GM10248 (cell line): ENCODE data around the gene TMEM201.

Experiments used
- CTCF ChIA-PET: fragments of 300-600 bp; sonication (Branson Sonifier 250); formaldehyde crosslinking; extraction: SDS; loops from one replicate; lab custom pipeline; 2021; ENCODE audit warnings: antibody characterized with exemption; lab: Yijun Ruan, JAX
- POLR2A ChIA-PET: fragments of 350-650 bp; sonication (Branson Sonifier 250); formaldehyde crosslinking; extraction: SDS; loops from one replicate; lab custom pipeline; 2020; ENCODE audit warnings: antibody characterized with exemption; lab: Yijun Ruan, JAX
- DNase-seq: peaks from one replicate; pipeline ENCODE4 v3.0.0; 2012; ENCODE audit errors: extremely low spot score
- TF ChIP-seq, protein P1 (sequence below): IDR thresholded peaks from 2 replicates; pipeline ENCODE4 v1.5.1; 2012; ENCODE audit warnings: mild to moderate bottlenecking, low read depth; ENCODE audit errors: extremely low read depth, missing control alignments, control extremely low read depth

Gene TMEM201

GRCh38 chr1:9643351-9644256 lies 54.9 kb downstream of the TMEM201 start:
- ChIA-PET POLR2A (interaction anchor here (0.8 kb wide), 1 partner anchor 15 kb away, joined by 3 read pairs; no protein-coding TSS in a partner anchor), CTCF (interaction anchor here (0.9 to 5.2 kb wide), 7 partner anchors 9 to 28 kb away, joined by 3 to 30 read pairs (median 4); no protein-coding TSS in a partner anchor)
- TF ChIP-seq, protein P1, sequence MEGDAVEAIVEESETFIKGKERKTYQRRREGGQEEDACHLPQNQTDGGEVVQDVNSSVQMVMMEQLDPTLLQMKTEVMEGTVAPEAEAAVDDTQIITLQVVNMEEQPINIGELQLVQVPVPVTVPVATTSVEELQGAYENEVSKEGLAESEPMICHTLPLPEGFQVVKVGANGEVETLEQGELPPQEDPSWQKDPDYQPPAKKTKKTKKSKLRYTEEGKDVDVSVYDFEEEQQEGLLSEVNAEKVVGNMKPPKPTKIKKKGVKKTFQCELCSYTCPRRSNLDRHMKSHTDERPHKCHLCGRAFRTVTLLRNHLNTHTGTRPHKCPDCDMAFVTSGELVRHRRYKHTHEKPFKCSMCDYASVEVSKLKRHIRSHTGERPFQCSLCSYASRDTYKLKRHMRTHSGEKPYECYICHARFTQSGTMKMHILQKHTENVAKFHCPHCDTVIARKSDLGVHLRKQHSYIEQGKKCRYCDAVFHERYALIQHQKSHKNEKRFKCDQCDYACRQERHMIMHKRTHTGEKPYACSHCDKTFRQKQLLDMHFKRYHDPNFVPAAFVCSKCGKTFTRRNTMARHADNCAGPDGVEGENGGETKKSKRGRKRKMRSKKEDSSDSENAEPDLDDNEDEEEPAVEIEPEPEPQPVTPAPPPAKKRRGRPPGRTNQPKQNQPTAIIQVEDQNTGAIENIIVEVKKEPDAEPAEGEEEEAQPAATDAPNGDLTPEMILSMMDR = no peak
- DNase-seq = no peak

DNA sequence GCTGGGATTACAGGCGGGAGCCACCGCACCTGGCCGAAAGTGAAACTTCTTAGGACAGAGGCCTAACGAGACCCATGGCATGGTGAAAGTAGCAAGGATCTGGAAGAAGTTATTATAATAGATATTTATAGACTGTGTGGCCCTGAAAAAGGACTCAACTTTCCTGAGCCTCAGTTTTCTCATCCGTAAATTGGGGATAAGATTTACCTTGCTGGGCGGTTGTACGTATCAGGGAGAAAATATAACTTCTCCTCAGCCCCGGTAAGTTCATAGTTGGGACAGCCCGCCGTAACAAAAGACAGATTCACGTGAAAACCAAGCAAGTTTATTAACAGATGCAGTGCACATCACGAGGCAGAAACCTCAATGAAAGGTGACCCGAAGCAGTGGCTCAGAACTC lies 57.3 kb downstream of the TMEM201 start:
- no peak for DNase-seq
- POLR2A ChIA-PET = no interaction called here
- TF ChIP-seq, protein P1 = no peak
- CTCF ChIA-PET = interaction anchor here (0.8 to 5.2 kb wide), 3 partner anchors 8 to 15 kb away, joined by 3 to 23 read pairs (median 4); no protein-coding TSS in a partner anchor

DNA sequence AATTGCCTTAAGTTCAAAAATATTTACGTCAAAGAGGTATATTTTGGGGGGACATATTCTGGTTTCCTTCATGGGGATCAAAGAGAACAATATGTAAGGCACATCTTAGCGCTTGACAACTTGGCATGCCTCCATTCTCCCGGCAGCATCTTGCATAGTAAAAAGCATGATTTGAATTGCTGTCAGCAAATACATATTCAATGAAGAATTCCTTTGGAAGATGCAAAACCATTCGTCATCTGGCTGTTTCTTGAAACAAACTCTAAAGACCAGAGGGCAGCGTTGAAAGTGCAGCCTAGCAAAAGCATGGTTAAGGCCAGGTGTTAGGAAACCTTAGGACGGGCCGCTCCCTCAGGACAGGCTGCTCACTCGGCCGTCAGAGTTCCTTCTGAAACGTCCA lies 59.5 kb downstream of the TMEM201 start:
- TF ChIP-seq, protein P1 = no peak
- ChIA-PET CTCF (interaction anchor here (1.2 kb wide), 1 partner anchor 18 kb away, joined by 3 read pairs; no protein-coding TSS in a partner anchor), POLR2A (no interaction called here)
- DNase-seq = no peak

- POLR2A ChIA-PET = interaction anchor here (0.6 kb wide), 1 partner anchor 14 kb away, joined by 4 read pairs; no protein-coding TSS in a partner anchor
- CTCF ChIA-PET = interaction anchor here (2.1 to 9.7 kb wide), 2 partner anchors 21 to 34 kb away, joined by 9 to 117 read pairs; no protein-coding TSS in a partner anchor
- TF ChIP-seq, protein P1 = no peak
- no peak for DNase-seq
These were observed 61.1 kb downstream of the TMEM201 start for GRCh38 chr1:9649769-9650168.

DNA sequence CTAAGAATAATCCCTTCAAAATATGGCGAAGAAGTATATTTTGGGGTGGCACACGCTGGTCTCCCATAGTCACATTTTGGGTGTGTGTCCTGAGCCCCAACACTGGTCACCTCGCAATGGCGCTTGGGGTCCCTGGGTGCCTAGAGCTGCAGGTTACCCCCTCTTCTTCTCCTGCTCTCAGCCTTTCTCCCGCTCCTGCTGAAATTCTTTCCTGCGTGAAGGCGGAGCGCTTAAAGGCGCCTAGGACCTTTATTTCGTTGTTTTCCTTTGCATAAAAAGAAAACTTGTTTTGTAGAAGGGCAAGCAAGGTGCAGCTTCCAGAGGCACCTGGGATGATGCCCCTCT lies 62.5 kb downstream of the TMEM201 start:
- DNase-seq = no peak
- TF ChIP-seq, protein P1 = no peak
- ChIA-PET POLR2A (no interaction called here), CTCF (interaction anchor here (0.7 to 9.7 kb wide), 6 partner anchors 10 to 35 kb away, joined by 3 to 117 read pairs (median 6); no protein-coding TSS in a partner anchor)

DNA sequence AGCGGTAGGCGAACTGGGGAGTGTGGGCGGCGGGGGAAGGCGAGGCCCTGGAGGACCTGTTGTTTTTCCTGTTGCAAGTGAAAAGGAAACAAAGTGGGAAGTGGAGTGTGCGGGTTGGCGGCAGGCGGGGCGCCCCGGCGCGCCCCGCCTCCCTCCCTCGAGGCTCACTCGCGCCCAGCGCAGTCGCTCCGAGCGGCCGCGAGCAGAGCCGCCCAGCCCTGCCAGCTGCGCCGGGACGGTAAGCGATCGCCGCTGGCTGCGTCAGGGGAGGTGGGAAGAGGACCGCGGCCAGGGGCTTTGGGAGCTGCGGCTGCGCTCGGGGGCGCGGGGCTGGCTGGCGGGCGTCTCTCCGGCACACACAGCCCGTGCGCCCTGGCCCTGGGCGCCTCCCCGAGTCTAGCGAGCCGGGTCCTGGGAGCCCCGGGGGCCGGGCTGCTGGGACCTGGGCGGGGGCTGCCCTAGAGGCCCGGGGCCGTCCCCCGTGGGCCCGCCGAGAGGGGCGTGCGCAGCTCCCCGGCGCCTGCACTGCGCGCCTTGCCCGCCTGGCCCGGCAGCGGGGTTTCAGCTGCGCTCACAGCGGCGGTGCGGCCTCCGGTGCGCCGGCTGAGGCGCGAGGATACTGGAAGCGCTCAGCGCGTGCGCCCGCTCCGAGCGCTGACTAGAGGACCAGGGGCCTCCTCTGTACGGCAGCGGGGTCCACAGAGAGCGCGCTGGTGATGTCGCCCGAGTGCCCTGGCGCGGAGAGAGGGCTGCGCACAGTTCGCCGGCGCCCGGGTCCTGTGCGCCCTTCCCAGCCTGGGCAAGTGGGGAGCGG lies 63.1 kb downstream of the TMEM201 start, which contains the start of gene PIK3CD:
PIK3CD (plus strand) TSS at position 167 of the 814 bp plus-strand sequence. CDS start 58,725 bp downstream, outside the sequence.
- DNase-seq = no peak
- TF ChIP-seq, protein P1 = no peak
- CTCF ChIA-PET = interaction anchor here (0.9 to 9.7 kb wide), 6 partner anchors 12 to 36 kb away, joined by 3 to 117 read pairs (median 6); no protein-coding TSS in a partner anchor
- POLR2A ChIA-PET = no interaction called here
